ENCODE measurements around the gene SLC19A1.
A peak's percentile ranks its signal among the peaks of the same experiment; 100 is the strongest.

SLC19A1 gene

DNA sequence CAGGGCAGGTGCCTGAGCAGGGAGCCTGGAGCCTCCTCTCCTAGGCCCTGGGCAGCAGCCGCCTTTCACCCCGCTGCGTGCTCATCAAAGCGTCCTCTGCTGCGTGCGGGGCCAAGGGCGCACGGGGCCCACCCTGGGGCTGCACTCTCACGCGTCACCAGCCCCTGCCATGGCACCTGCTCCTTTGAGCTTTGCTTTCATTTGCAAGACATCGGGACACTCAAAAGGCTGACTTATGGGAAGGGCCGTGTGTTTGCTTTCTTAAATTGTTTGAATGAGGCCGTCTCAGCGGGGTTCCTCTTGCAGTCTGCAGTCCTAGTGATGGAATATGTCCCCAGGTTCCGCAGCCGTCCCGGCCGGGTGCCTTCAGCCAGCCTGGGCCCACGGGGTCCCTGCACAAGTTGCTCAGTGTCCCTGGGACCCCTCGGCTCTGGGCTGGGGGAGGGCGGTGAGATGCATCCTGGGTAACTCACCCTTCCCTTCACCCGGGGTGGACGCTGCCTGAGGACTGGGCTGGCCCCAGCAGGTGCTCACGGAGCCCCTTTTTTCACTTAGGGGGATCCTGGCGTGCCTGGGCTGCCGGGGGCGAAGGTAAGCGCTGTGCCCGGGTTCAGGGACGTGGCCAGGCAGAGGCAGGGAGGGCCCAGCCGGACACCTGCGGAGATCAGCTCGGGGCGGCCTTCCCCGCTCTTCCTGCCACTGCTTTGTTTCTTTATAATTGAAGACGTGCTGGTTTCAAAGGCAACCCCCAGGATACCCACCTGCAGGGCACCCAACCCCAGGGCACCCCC, 53.1 kb downstream of the SLC19A1 start:
- DNase-seq: peak; percentile 63

DNA sequence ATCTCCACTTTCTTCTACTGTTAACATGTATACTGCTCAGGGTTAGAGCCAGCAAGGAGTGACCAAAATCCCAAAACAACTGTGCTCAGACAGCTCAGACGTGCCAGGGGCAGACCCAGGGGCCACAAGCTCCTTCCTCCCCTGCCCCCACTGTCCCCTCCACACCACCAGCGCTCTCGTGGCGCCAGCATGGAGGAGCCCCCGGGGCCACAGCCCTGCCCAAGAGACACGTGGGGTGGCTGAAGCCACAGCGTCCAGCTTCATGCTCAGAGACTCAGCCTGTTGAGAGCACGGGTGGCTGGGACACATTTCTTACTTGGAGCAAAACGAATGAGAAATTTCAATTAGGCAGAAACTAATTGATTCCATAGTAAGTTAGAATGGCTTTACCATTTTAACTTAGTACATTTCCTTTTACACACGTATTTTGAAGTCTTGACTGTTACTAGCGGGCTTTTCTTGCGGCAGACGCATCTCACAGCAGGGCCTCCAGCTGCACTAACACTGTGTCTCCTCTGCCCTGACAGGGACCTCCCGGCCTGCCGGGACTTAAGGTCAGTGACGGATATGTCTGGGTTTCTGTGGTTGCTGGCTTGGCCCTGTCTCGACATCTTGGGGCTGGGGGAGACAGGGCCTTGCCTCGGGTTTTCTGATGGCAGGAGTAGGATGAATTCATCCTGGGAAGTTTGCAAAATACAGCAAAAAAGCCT, 54.2 kb downstream of the SLC19A1 start:
- DNase-seq: peak; percentile 54

GRCh38 chr21:45487161-45487806, 55.0 kb downstream of the SLC19A1 start:
- no peak for DNase-seq

- no peak for DNase-seq
These were observed 55.6 kb downstream of the SLC19A1 start for GRCh38 chr21:45486443-45487160.

DNA sequence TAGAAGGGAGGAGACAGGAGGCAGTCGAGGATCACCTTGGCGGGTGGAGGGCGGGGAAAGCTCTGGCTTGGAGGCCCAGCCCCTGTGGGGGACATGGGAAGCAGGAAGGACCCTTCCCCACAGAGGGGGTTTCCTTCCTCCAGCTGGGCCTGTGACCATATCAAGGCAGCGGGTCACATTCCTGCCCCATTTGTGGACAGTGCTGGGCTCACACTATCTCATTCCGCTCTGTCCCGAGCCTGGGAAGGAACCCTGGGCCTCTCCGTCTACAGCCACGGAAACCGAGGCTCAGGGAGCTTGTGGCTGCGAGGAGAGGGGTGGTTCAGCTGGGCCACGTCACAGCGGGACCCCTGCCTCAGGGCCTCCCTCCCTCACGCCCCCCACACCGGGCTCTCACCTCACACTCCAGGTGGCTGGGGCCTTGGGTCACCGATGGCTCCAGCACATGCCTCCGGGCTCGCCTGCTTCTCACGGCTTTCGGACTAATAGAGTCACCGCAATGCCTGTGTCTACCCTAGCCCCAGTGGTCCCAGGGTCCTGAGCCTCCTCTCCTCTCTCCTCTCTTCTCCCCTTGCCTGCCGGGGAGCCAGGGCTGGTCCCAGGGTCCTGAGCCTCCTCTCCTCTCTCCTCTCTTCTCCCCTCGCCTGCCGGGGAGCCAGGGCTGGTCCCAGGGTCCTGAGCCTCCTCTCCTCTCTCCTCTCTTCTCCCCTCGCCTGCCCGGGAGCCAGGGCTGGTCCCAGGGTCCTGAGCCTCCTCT, 56.4 kb downstream of the SLC19A1 start:
- DNase-seq: no peak

DNA sequence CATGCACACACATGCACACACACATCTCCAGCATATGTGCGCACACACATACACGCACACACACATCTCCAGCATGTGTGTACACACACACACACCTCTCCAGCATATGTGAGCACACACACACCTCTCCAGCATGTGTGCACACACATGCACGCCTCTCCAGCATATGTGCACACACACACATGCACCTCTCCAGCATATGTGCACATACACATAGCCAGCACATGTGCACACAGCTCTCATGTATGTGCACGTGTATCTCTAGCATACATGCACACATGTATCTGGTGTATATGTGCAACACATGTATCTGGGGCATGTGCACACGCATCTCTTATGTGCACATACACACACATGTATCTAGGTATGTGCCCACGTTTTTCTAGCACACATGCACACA, 57.9 kb downstream of the SLC19A1 start:
- DNase-seq: no peak

DNA sequence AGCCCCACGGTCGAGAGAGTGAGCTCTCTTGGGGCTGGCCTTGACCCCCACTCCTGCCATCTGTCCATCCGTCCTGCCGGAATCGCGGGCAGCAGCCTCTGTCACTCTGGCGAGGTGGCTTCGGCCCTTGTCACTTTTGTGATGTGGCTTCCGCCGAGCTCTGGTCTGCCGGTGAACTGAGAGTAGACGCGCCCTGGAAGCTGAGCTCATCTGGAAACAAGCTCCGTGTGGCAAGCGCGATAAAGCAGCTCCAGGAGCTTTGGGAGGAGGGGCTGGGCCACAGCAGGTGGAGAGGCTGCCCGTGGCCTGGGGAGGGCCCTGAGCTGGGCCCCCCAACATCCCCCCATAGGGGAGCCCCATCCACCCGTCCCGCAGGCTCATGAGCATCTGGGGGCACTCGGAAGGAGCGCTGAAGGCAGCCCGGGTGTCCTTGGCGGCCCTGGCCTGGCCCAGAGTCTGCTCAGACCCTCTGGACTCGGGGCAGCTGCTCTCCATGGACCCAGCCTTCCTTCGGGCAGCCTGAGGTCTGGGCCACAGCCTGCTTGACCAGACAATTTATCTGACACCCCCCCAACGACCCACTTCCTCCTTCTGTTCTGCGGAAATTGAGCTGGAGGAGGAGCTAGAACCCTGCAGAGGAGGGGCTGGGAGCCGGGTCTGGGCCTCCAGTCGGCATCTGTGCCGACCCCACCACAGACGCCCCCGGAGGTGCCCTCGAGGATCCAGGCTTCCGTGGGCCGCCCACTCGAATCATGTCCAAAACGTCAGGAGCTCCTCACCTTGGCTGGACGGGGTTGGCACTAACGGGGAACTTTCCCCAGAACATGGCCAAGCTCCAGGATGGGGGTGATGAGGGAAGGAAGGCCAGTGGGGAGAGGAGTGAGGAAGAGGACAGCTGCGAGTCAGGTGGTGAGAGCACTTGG, 59.1 kb downstream of the SLC19A1 start:
- peak; percentile 22 for DNase-seq

- DNase-seq: no peak
These were observed 60.0 kb downstream of the SLC19A1 start for GRCh38 chr21:45481977-45482898.

DNA sequence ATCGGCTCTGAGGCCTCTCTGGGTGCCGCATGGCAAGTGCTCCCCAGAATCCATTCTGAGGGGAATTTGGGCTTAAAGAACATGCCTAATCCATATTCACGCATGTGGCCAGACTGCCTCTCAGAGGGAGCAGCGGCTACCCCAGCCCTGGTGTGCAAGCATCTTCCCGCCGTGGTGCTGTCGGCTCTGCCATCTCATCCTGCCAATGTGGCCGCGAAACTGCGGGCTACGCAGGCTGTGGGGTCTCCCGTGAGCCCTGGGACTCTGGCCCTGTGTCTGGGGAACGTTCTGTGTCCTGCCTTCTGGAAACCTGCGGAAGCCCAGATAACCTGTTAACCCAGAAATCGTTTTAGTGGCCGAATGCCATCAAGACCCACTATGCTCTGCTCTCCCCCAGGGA, 60.7 kb downstream of the SLC19A1 start:
- no peak for DNase-seq

- no peak for DNase-seq
These were observed 61.3 kb downstream of the SLC19A1 start for GRCh38 chr21:45480701-45481500.

GRCh38 chr21:45479691-45480675, 62.3 kb downstream of the SLC19A1 start:
- DNase-seq: no peak

- no peak for DNase-seq
These were observed 63.2 kb downstream of the SLC19A1 start for GRCh38 chr21:45478816-45479669.

DNA sequence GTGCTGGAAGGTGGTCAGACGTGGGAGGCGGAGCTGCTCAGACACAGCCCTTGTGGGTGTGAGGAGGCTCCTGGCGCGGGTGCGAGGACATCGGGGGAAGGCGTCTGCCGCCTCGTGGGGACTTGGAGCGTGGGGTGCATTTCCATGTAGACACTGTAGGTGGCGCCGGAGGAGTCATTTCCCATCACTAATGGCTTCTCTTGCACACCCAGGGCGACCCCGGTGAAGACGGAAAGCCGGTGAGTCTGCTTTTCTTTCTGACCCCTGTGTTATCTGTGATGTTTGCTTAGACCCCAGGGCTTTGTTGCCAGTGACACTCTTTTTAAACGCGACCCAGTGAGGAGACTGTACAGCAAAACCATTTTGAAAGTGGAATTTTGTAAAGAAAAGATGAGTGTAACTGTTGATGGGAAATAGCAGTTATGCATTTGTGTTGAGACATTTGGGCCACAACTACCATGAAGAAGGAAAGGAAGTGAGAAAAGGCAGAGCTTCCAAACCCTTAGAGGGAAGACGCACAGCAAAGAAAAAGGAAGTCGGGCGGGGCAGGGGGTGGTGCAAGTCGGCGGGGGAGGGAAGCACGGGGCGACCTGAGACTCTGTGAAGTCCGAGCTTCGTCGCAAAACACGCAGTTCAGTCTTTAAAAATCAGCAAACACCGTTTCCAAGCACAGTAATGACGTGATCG, 64.0 kb downstream of the SLC19A1 start:
- DNase-seq: peak; percentile 91

DNA sequence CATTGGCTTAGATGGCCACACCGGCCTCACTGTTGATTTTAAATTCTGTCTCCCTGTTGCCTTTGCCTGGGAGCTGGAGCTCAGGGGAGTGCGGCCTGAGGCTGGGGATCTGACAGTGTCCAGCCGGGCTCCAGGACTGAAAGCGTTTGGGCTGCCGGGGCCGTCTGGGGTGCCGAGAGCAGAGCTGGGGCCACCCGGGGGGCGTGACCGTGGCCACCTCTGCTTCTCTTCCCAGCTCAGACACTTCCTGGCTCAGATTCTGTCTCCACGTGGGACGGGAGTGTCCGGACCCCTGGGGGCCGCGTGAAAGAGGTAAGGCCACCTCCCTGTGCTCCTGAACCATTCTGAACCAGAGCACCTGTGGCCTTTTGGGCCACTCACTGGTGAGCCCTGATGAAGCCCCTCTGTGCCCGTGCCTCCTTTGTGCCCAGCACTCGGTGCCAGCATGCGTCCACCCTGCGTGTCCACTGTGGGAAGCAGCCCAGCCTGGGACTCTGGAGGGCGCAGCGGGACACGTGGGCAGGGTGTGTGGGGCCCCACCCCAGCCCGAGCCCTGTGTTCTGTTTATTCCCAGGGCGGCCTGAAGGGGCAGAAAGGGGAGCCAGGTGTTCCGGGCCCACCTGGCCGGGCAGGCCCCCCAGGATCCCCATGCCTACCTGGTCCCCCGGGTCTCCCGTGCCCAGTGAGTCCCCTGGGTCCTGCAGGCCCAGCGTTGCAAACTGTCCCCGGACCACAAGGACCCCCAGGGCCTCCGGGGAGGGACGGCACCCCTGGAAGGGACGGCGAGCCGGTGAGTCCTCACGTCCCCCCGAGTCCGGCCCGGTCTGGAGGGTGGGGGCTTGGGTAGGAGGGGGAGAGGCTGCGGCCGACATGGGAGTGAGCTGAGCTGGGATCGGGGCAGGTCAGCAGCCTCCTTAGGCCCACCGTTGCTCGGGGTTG, 64.8 kb downstream of the SLC19A1 start:
- DNase-seq: no peak

DNA sequence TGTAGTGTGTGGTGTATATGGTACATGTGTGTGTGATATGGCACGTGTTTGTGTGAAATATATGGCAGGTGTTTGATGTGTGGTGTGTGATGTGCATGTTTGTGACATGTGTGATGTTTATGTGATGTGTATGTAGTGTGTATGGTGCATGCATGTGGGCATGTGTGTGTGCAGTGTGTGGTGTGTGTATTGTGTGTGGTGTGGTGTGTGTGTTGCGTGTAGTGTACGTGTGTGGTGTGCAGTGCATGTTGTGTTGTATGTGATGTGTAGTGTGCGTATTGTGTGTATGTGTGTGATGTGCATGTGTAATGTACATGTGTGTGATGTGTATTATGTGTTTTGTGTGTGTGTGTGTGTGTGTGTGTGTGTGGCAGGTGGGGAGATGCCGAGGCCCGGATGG, 65.7 kb downstream of the SLC19A1 start:
- DNase-seq: no peak

Measured in eye (tissue), 1 donor.